NOMO-1 (cell line): ENCODE measurements around the gene MACF1.
"Not testable (repeated sequence)": the region's sequence is repeated elsewhere in the genome, so short reads cannot be mapped to it uniquely, and the experiment has no call there.

Experiments
- DNase-seq, 2 experiments: peaks; one replicate each; lab custom pipeline; 2025; ENCODE audit not compliant: unreplicated experiment in 2 of 2; lab: John Stamatoyannopoulos, UW

The MACF1 gene

GRCh38 chr1:39204441-39205081, at the start of gene MACF1:
TSS of gene MACF1 (plus strand) at chr1:39204695. CDS start at chr1:39205023, 328 bp downstream.
- DNase-seq, result peak; percentile 30 to 63

GRCh38 chr1:39157304-39157703, 47.2 kb upstream of the MACF1 start:
- no peak for DNase-seq

GRCh38 chr1:39158327-39159086, 46.0 kb upstream of the MACF1 start:
- no peak for DNase-seq

GRCh38 chr1:39159224-39160036, 45.1 kb upstream of the MACF1 start:
- DNase-seq, result no peak

- no peak for DNase-seq
Measured at GRCh38 chr1:39160703-39161102, 43.8 kb upstream of the MACF1 start.

GRCh38 chr1:39161811-39162210, 42.7 kb upstream of the MACF1 start:
- DNase-seq, result not testable (repeated sequence)

GRCh38 chr1:39163469-39163868, 41.0 kb upstream of the MACF1 start:
- DNase-seq, result no peak

- no peak for DNase-seq
Measured at GRCh38 chr1:39164256-39164655, 40.2 kb upstream of the MACF1 start.

GRCh38 chr1:39165049-39165448, 39.4 kb upstream of the MACF1 start:
- DNase-seq, result no peak

- no peak for DNase-seq
Measured at GRCh38 chr1:39165488-39165887, 39.0 kb upstream of the MACF1 start.

- no peak for DNase-seq
Measured at GRCh38 chr1:39167632-39168209, 36.8 kb upstream of the MACF1 start.

- no peak for DNase-seq
Measured at GRCh38 chr1:39168301-39169080, 36.0 kb upstream of the MACF1 start.

- DNase-seq, result no peak
Measured at GRCh38 chr1:39170731-39171667, 33.5 kb upstream of the MACF1 start.

- DNase-seq, result no peak
Measured at GRCh38 chr1:39173119-39173994, 31.1 kb upstream of the MACF1 start.

GRCh38 chr1:39173995-39174380, 30.5 kb upstream of the MACF1 start:
- no peak for DNase-seq

- no peak for DNase-seq
Measured at GRCh38 chr1:39174390-39175081, 30.0 kb upstream of the MACF1 start.

GRCh38 chr1:39177706-39178105, 26.8 kb upstream of the MACF1 start:
- no peak for DNase-seq
